Neural progenitor cell (in vitro differentiated cells): Measurements from ENCODE around the gene TNS3. TPM values are rescaled to one million over a fixed set of nuclear protein-coding genes. Genes with fewer than 3 reads are reported as not detected.

Experiments used
- DNase-seq: peaks from one replicate; pipeline ENCODE4 v3.0.0-alpha.2; 2016; ENCODE audit warnings: low spot score
- H2AFZ ChIP-seq: fragments of 200-600 bp; sonication (generic); replicated peaks from 2 replicates; pipeline ENCODE4 v1.6.1; 2016; ENCODE audit warnings: antibody characterized with exemption
- H3F3A ChIP-seq: fragments of 200-600 bp; sonication (generic); 2 replicates; pipeline ENCODE4 v1.6.1; 2016; ENCODE audit warnings: antibody characterized with exemption, low read depth
- H3K27ac ChIP-seq: fragments of 200-600 bp; sonication (generic); 2 replicates; pipeline ENCODE4 v1.5.1; 2016; ENCODE audit warnings: mild to moderate bottlenecking
- H3K27me3 ChIP-seq: fragments of 200-600 bp; sonication (generic); 2 replicates; pipeline ENCODE4 v1.6.1; 2016; ENCODE audit warnings: mild to moderate bottlenecking, moderate library complexity
- H3K36me3 ChIP-seq: fragments of 200-600 bp; sonication (generic); 2 replicates; pipeline ENCODE4 v1.5.1; 2016
- H3K4me1 ChIP-seq: fragments of 200-600 bp; sonication (generic); 2 replicates; pipeline ENCODE4 v1.6.1; 2016; ENCODE audit warnings: mixed run types
- H3K4me2 ChIP-seq: fragments of 200-600 bp; sonication (generic); 2 replicates; pipeline ENCODE4 v1.6.1; 2016
- H3K4me3 ChIP-seq: fragments of 200-600 bp; sonication (generic); 2 replicates; pipeline ENCODE4 v1.5.1; 2016
- H3K79me2 ChIP-seq: fragments of 200-600 bp; sonication (generic); 2 replicates; pipeline ENCODE4 v1.6.1; 2016; ENCODE audit warnings: low read depth
- H3K9ac ChIP-seq: fragments of 200-600 bp; sonication (generic); 2 replicates; pipeline ENCODE4 v1.6.1; 2016
- H3K9me3 ChIP-seq: fragments of 200-600 bp; sonication (generic); 2 replicates; pipeline ENCODE4 v1.5.1; 2016; ENCODE audit warnings: low read depth
- H4K20me1 ChIP-seq: fragments of 200-600 bp; sonication (generic); 2 replicates; pipeline ENCODE4 v1.6.1; 2016; ENCODE audit warnings: low read depth
- H3K27ac Mint-ChIP-seq: 3 replicates; pipeline ENCODE4 v1.8.0; 2021; ENCODE audit warnings: mixed read lengths
- H3K27me3 Mint-ChIP-seq: 2 replicates; pipeline ENCODE4 v1.8.0; 2022; ENCODE audit warnings: low read depth, mild to moderate bottlenecking, inconsistent platforms, moderate library complexity, mixed read lengths; ENCODE audit not compliant: insufficient read depth
- H3K36me3 Mint-ChIP-seq: 3 replicates; pipeline ENCODE4 v1.8.0; 2021; ENCODE audit warnings: mixed read lengths
- H3K4me1 Mint-ChIP-seq: 3 replicates; pipeline ENCODE4 v1.8.0; 2021; ENCODE audit warnings: mixed read lengths
- H3K4me3 Mint-ChIP-seq: 3 replicates; pipeline ENCODE4 v1.8.0; 2021; ENCODE audit warnings: mild to moderate bottlenecking, moderate library complexity, mixed read lengths
- H3K9me3 Mint-ChIP-seq: 3 replicates; pipeline ENCODE4 v1.8.0; 2020; ENCODE audit warnings: mixed read lengths
- CTCF ChIP-seq: fragments of 200-600 bp; sonication (generic); IDR thresholded peaks from 2 replicates; pipeline ENCODE4 v1.5.1; 2017; ENCODE audit warnings: antibody characterized with exemption, mild to moderate bottlenecking
- EZH2 ChIP-seq: fragments of 200-600 bp; sonication (generic); IDR thresholded peaks from 2 replicates; pipeline ENCODE4 v1.6.1; 2017; ENCODE audit warnings: antibody characterized with exemption, mild to moderate bottlenecking, moderate library complexity
- EZH2phosphoT487 ChIP-seq: fragments of 200-600 bp; sonication (generic); IDR thresholded peaks from 2 replicates; pipeline ENCODE4 v1.6.1; 2017; ENCODE audit warnings: antibody characterized with exemption
- total RNA-seq: library from RNA; depleted of rRNA; stranded (reverse); fragments of >200 nt; gene quantifications from 2 replicates; pipeline ENCODE4 v1.2.3, GENCODE V29; 2015; ENCODE audit warnings: low replicate concordance

The TNS3 gene
- total RNA-seq, 1 donor from 2014 or later = 15.0 TPM

- H3K4me3 Mint-ChIP-seq = no peak overlapping the region
These were observed 281.3 kb downstream of the TNS3 start for GRCh38 chr7:47300472-47301104.

DNA sequence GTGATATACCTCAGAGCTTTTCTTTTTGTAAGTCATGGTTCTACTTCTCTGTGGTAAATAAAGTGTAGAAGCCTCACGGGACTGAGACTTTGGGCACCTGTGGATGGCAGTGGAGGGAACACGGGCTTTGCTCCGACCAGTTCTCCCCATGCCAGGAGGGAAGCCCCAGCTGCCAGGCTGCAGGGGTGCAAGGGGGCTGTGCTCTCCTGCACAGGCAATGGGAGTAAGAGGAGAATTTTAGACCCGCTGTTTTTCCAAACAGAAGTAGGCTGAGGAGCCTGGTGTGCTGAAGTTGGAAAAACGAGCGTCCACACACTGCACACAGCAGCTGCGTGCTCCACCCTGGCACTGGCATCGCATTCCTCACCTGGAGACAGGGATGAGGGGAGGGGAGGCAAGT, 282.4 kb downstream of the TNS3 start:
- H3K36me3 ChIP-seq = no peaks in the 10 kb centered on the region
- H3K9me3 Mint-ChIP-seq = no peaks in the 10 kb centered on the region
- H3K79me2 ChIP-seq = no peaks in the 10 kb centered on the region
- TF ChIP-seq EZH2phosphoT487 = no peak
- no peak overlapping the region for H3K27ac ChIP-seq
- H3K4me1 ChIP-seq = no peaks in the 10 kb centered on the region
- H3K4me3 Mint-ChIP-seq = no peak overlapping the region
- H3K4me3 ChIP-seq = no peak overlapping the region
- DNase-seq = no peak
- no peaks in the 10 kb centered on the region for H3K9me3 ChIP-seq
- no peak overlapping the region for H3K27ac Mint-ChIP-seq
- H3K9ac ChIP-seq = no peak overlapping the region
- no peak overlapping the region for H2AFZ ChIP-seq
- no peaks in the 10 kb centered on the region for H3K27me3 ChIP-seq
- no peaks in the 10 kb centered on the region for H4K20me1 ChIP-seq
- H3K27me3 Mint-ChIP-seq = peaks cover 2% of the 10 kb centered on the region
- no peaks in the 10 kb centered on the region for H3K4me1 Mint-ChIP-seq
- H3F3A ChIP-seq = no peaks in the 10 kb centered on the region
- H3K36me3 Mint-ChIP-seq = peaks cover 9% of the 10 kb centered on the region
- H3K4me2 ChIP-seq = no peak overlapping the region

More at GRCh38 chr7:47300472-47301104, 281.3 kb downstream of the TNS3 start:
- no peak overlapping the region for H2AFZ ChIP-seq
- H3K79me2 ChIP-seq = no peaks in the 10 kb centered on the region
- H3K9ac ChIP-seq = no peak overlapping the region
- no peaks in the 10 kb centered on the region for H3K4me1 Mint-ChIP-seq
- H3K9me3 Mint-ChIP-seq = no peaks in the 10 kb centered on the region
- no peaks in the 10 kb centered on the region for H3F3A ChIP-seq
- peaks cover 2% of the 10 kb centered on the region for H3K27me3 Mint-ChIP-seq
- no peaks in the 10 kb centered on the region for H4K20me1 ChIP-seq
- H3K36me3 ChIP-seq = no peaks in the 10 kb centered on the region
- H3K36me3 Mint-ChIP-seq = peaks cover 8% of the 10 kb centered on the region
- H3K4me2 ChIP-seq = no peak overlapping the region
- no peak overlapping the region for H3K4me3 ChIP-seq
- H3K27me3 ChIP-seq = no peaks in the 10 kb centered on the region
- no peak for DNase-seq
- H3K27ac Mint-ChIP-seq = no peak overlapping the region
- TF ChIP-seq CTCF = no peak
- TF ChIP-seq EZH2 = no peak
- H3K9me3 ChIP-seq = no peaks in the 10 kb centered on the region
- H3K4me1 ChIP-seq = peaks cover 3% of the 10 kb centered on the region
- no peak overlapping the region for H3K27ac ChIP-seq

DNA sequence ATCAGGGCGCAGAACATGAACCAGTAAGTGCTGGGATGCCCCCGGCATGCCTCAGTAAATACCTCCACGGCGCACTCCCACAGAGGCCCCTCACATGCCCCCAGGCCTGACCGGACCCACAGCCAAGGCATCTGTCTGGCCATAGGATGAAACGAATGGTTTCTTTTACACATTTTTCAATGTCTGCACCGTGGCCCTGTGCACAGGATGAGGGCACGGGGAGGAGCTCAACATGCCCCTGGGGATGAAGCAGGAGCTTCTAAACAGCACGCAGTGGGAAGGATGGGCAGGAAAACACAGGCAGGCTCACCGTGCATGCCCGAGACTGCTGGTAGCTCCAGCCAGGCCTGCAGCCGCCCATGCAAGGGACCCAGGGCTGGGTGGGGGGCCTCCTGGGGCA, 283.3 kb downstream of the TNS3 start:
- Mint-ChIP-seq H3K27me3 (peaks cover 2% of the 10 kb centered on the region), H3K27ac (no peak overlapping the region), H3K4me1 (no peaks in the 10 kb centered on the region), H3K9me3 (no peaks in the 10 kb centered on the region), H3K36me3 (peaks cover 8% of the 10 kb centered on the region), H3K4me3 (no peak overlapping the region)
- H4K20me1 ChIP-seq = no peaks in the 10 kb centered on the region
- no peaks in the 10 kb centered on the region for H3K9me3 ChIP-seq
- no peak overlapping the region for H2AFZ ChIP-seq
- no peaks in the 10 kb centered on the region for H3K4me1 ChIP-seq
- no peak overlapping the region for H3K4me2 ChIP-seq
- no peaks in the 10 kb centered on the region for H3K27me3 ChIP-seq
- H3K27ac ChIP-seq = no peak overlapping the region
- no peaks in the 10 kb centered on the region for H3K36me3 ChIP-seq
- H3K4me3 ChIP-seq = no peak overlapping the region
- DNase-seq = no peak
- no peaks in the 10 kb centered on the region for H3F3A ChIP-seq
- no peak overlapping the region for H3K9ac ChIP-seq
- H3K79me2 ChIP-seq = no peaks in the 10 kb centered on the region
- no peak for TF ChIP-seq EZH2
- TF ChIP-seq CTCF = no peak
- TF ChIP-seq EZH2phosphoT487 = no peak

DNA sequence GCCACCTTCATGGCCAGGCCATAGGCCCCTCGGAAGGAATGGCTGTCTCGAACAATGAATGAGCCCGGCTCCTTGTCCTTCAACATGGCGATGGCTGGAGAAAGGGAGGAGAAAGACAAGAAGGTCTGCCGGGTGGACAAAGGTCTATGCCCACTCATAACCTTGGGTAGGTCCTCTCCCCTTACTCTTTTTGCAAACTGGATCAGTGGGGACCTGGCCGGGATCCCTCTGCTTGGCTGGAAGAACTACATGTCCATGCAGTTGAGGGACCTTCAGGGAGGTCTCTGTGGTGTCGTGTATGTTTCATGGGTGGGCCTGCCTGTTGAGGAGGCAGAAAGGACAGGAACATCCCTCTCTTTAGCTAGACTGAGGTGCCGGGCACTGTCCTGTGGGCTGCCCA, 284.8 kb downstream of the TNS3 start:
- no peaks in the 10 kb centered on the region for H3K9me3 Mint-ChIP-seq
- no peak for TF ChIP-seq CTCF
- TF ChIP-seq EZH2phosphoT487 = no peak
- TF ChIP-seq EZH2 = no peak
- no peaks in the 10 kb centered on the region for H3K36me3 ChIP-seq
- no peaks in the 10 kb centered on the region for H3K9me3 ChIP-seq
- no peak overlapping the region for H3K27ac Mint-ChIP-seq
- H3K4me2 ChIP-seq = no peak overlapping the region
- no peak overlapping the region for H3K9ac ChIP-seq
- H3K27ac ChIP-seq = no peak overlapping the region
- no peaks in the 10 kb centered on the region for H3K27me3 ChIP-seq
- H4K20me1 ChIP-seq = no peaks in the 10 kb centered on the region
- H2AFZ ChIP-seq = no peak overlapping the region
- no peaks in the 10 kb centered on the region for H3K4me1 Mint-ChIP-seq
- no peaks in the 10 kb centered on the region for H3K4me1 ChIP-seq
- no peak overlapping the region for H3K4me3 ChIP-seq
- H3K27me3 Mint-ChIP-seq = peaks cover 2% of the 10 kb centered on the region
- H3F3A ChIP-seq = no peaks in the 10 kb centered on the region
- H3K4me3 Mint-ChIP-seq = no peak overlapping the region
- H3K79me2 ChIP-seq = no peaks in the 10 kb centered on the region
- peaks cover 8% of the 10 kb centered on the region for H3K36me3 Mint-ChIP-seq
- DNase-seq = no peak
